A673 (cell line): ENCODE results near the gene PSTPIP2.

Experiments used
- CTCF ChIP-seq: fragments of 300-800, 200-600 bp; sonication (generic); conservative IDR thresholded peaks from 2 replicates; pipeline ENCODE4 v1.5.1; 2017; ENCODE audit warnings: low read depth, mild to moderate bottlenecking, antibody characterized with exemption, low read length, moderate library complexity, mixed read lengths
- EZH2 ChIP-seq: fragments of 200-600 bp; sonication (generic); IDR thresholded peaks from 2 replicates; pipeline ENCODE4 v1.6.1; 2017; ENCODE audit warnings: borderline replicate concordance, low read depth, mild to moderate bottlenecking, mixed read lengths, antibody characterized with exemption, low read length; ENCODE audit not compliant: poor library complexity, severe bottlenecking

- TF ChIP-seq CTCF = no peak
- TF ChIP-seq EZH2 = no peak
Observed at GRCh38 chr18:46104128-46104911, 32.3 kb upstream of the PSTPIP2 start, which contains the start of gene HAUS1.
